ENCODE results near the gene UAP1L1.

The UAP1L1 gene

GRCh38 chr9:137080260-137081122, 3.2 kb downstream of the UAP1L1 start:
- no peak for TF ChIP-seq CTCF (IDR thresholded peaks at IDR 0.05; ENCODE audit: low read depth, low read length)

GRCh38 chr9:137082222-137082924, 5.1 kb downstream of the UAP1L1 start:
- no peak for TF ChIP-seq CTCF (IDR thresholded peaks at IDR 0.05; ENCODE audit: low read depth, low read length)
- H3K4me3 ChIP-seq (ENCODE audit: low read depth, low read length), result no peak overlapping the region

More at GRCh38 chr9:137080260-137081122, 3.2 kb downstream of the UAP1L1 start:
- H3K4me3 ChIP-seq (ENCODE audit: low read depth, low read length), result no peak overlapping the region

GRCh38 chr9:137082925-137083290, 5.6 kb downstream of the UAP1L1 start:
- no peak overlapping the region for H3K4me3 ChIP-seq (ENCODE audit: low read depth, low read length)
- TF ChIP-seq CTCF (IDR thresholded peaks at IDR 0.05; ENCODE audit: low read depth, low read length), result no peak

GRCh38 chr9:137083394-137084004, 6.2 kb downstream of the UAP1L1 start:
- TF ChIP-seq CTCF (IDR thresholded peaks at IDR 0.05; ENCODE audit: low read depth, low read length), result no peak
- no peak overlapping the region for H3K4me3 ChIP-seq (ENCODE audit: low read depth, low read length)

- H3K4me3 ChIP-seq (ENCODE audit: low read depth, low read length), result no peak overlapping the region
- TF ChIP-seq CTCF (IDR thresholded peaks at IDR 0.05; ENCODE audit: low read depth, low read length), result no peak
Observed at GRCh38 chr9:137084526-137084925, 7.2 kb downstream of the UAP1L1 start.

GRCh38 chr9:137085920-137086530, 8.7 kb downstream of the UAP1L1 start:
- H3K4me3 ChIP-seq (ENCODE audit: low read depth, low read length), result peak overlapping the region; percentile 81
- TF ChIP-seq CTCF (IDR thresholded peaks at IDR 0.05; ENCODE audit: low read depth, low read length), result no peak
